ENCODE results near the gene CHD1.

CHD1 gene

DNA sequence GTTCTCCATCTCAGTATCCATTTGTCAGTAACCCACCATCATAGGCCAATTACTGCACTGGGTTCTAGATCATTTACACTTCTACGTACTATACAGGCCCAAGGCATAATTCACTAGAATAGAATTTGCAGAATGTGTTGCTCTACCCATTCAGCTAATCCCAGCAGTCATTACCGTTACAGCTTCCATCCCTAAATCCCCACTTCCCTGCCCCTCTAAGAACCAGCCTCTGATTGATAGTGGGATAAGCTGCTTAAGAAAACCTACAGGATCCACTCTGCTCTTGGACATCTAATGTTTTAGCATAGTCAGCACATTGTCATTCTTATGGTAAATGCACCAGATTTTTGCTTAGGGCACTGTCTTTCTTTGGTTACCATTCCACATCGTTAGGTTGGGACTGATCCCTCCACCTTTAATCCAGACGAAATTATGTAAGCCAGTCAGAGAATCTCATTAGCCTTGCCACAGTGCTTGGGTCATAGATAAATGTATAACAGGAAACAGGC, 39.3 kb upstream of the CHD1 start:
- ChIA-PET CTCF (no interaction called here), POLR2A (ENCODE audit: low non-redundant PET) (no interaction called here)
- TF ChIP-seq, protein P1, sequence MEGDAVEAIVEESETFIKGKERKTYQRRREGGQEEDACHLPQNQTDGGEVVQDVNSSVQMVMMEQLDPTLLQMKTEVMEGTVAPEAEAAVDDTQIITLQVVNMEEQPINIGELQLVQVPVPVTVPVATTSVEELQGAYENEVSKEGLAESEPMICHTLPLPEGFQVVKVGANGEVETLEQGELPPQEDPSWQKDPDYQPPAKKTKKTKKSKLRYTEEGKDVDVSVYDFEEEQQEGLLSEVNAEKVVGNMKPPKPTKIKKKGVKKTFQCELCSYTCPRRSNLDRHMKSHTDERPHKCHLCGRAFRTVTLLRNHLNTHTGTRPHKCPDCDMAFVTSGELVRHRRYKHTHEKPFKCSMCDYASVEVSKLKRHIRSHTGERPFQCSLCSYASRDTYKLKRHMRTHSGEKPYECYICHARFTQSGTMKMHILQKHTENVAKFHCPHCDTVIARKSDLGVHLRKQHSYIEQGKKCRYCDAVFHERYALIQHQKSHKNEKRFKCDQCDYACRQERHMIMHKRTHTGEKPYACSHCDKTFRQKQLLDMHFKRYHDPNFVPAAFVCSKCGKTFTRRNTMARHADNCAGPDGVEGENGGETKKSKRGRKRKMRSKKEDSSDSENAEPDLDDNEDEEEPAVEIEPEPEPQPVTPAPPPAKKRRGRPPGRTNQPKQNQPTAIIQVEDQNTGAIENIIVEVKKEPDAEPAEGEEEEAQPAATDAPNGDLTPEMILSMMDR (conservative IDR thresholded peaks at IDR 0.05; ENCODE audit: low read depth), result no peak

DNA sequence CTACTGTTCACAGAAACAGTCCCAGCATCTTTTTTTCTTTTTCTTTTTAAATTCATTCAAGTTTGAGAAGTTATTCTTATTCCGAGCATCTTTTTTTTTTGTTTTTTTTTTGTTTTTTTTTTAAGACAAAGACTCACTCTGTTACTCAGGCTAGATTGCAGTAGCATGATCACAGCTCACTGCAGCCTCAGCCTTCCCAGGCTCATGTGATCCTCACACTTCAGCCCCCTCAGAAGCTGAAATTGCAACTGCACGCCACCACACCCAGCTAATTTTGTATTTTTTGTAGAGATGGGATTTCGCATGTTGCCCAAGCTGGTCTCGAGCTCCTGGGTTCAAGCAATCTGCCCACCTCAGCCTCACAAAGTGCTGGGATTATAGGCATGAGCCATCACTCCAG, 36.4 kb upstream of the CHD1 start:
- CTCF ChIA-PET, result no interaction called here
- POLR2A ChIA-PET (ENCODE audit: low non-redundant PET), result no interaction called here
- no peak overlapping the region for H3K27ac ChIP-seq
- DNase-seq (ENCODE audit: low spot score), result no peak
- TF ChIP-seq, protein P1 (conservative IDR thresholded peaks at IDR 0.05; ENCODE audit: low read depth), result no peak

More for the DNA sequence above, 39.3 kb upstream of the CHD1 start:
- no peak for DNase-seq (ENCODE audit: low spot score)
- no peak overlapping the region for H3K27ac ChIP-seq

DNA sequence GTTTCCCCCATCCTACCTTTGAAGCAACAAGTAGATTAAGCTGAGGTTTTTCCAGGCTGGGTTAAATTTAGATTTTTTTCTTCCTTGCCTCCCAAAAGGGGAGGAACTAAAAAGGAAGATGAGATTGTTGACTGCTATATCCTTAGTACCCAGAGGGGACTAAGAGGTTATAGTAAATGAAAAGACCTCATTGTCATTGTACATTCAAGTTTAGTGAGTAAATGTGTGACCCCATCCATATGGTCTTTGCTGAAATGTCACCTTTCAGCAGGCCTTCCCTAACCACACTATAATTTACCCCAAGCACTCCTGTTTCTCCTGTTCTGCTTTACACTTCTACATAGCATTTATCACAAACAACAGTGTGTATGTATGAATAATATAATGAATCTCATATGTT, 35.8 kb upstream of the CHD1 start:
- POLR2A ChIA-PET (ENCODE audit: low non-redundant PET), result no interaction called here
- TF ChIP-seq, protein P1 (conservative IDR thresholded peaks at IDR 0.05; ENCODE audit: low read depth), result no peak
- DNase-seq (ENCODE audit: low spot score), result no peak
- H3K27ac ChIP-seq, result no peak overlapping the region
- CTCF ChIA-PET, result no interaction called here

DNA sequence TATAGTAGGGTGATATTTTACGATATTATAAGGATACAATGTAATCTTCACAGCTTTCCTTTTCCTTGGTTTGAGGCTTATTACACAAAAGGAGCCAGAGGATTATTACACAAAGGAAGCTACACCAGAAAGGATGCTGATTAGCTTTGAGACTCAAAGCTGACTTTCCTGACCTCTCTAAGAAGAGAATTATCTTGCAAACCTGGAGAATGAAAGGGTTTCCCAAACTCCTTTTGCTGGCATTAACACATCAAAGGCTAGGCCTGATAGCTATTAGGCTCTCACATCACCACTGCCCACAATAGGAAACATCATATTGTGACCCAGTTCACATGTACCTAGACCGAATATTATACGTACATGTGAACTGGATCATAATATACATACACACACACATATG, 34.2 kb upstream of the CHD1 start:
- ChIA-PET CTCF (interaction anchor here (0.6 kb wide), 2 partner anchors 16 to 98 kb away, joined by 3 read pairs; no protein-coding TSS in a partner anchor), POLR2A (ENCODE audit: low non-redundant PET) (no interaction called here)
- H3K27ac ChIP-seq, result no peak overlapping the region
- TF ChIP-seq, protein P1 (conservative IDR thresholded peaks at IDR 0.05; ENCODE audit: low read depth), result no peak
- DNase-seq (ENCODE audit: low spot score), result no peak

DNA sequence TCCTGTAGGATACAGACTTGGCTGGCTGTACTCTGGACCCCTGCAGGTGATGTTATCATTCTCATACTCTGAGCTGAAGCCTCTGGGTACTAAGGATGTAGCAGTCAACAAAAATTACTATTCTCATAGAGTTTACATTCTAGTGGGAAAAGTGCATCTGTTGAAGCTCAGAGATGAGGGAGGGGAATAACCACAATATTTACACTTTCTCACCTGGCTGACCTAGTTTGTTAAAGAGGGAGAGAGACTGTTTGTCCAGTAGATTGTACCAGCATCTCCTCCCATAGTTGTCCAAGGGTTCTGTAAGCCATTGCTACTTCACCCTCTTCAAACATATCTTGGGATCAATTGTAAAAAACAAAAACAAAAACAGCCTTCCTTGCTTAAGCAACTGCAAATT, 33.8 kb upstream of the CHD1 start:
- CTCF ChIA-PET, result interaction anchor here (0.6 kb wide), 1 partner anchor 16 kb away, joined by 3 read pairs; no protein-coding TSS in a partner anchor
- TF ChIP-seq, protein P1 (conservative IDR thresholded peaks at IDR 0.05; ENCODE audit: low read depth), result no peak
- no peak overlapping the region for H3K27ac ChIP-seq
- POLR2A ChIA-PET (ENCODE audit: low non-redundant PET), result no interaction called here
- no peak for DNase-seq (ENCODE audit: low spot score)

DNA sequence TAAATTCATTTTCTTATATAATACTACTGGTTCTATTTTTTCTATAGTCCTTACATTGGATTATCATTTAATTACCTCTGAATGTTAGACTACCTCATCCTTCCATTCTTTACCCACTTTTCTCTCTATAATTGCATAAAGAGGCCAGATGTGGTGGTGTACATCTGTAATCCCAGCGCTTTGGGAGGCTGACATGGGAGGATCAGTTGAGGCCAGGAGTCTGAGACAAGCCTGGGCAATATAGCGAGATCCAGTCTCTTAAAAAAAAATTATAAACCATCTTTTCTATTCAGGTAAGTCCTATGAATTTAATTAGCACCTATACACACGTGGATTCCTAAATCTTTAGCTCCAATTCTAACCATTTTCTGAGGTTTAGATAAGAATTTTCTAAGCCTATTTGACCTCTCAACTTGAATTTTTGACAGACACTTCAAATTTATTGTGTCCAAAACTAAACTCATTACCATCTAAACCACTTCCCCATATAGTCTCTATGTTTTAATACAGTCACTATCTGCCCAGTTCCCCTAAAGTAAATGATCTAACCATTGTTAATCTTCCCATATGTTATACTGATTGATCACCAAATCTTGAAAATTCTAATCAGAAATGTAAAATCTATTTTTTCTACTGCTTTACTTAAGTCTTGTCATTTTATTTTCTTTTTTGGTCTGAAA, 33.0 kb upstream of the CHD1 start:
- ChIA-PET CTCF (no interaction called here), POLR2A (ENCODE audit: low non-redundant PET) (no interaction called here)
- no peak overlapping the region for H3K27ac ChIP-seq
- DNase-seq (ENCODE audit: low spot score), result no peak
- TF ChIP-seq, protein P1 (conservative IDR thresholded peaks at IDR 0.05; ENCODE audit: low read depth), result no peak

All from RWPE1 (cell line).